Transverse colon (tissue), 4 donors: Measurements from ENCODE around the gene SINHCAF. TPM values are rescaled to one million over a fixed set of nuclear protein-coding genes. Genes with fewer than 3 reads are reported as not detected.

Source experiments
- DNase-seq: peaks from one replicate; pipeline ENCODE4 v3.0.0-alpha.2; 2019
- H3K27ac ChIP-seq, 4 donors: fragments of 200-600 bp; sonication (generic); 2 replicates each; pipeline ENCODE4 v1.5.1; 2016 to 2018; ENCODE audit warnings: inconsistent platforms in 4 of 4
- H3K27me3 ChIP-seq: fragments of 200-600 bp; sonication (generic); 2 replicates; pipeline ENCODE4 v1.5.1; 2017; ENCODE audit warnings: inconsistent platforms
- H3K36me3 ChIP-seq, 4 donors: fragments of 200-600 bp; sonication (generic); 2 replicates each; pipeline ENCODE4 v1.5.1; 2017 to 2019; ENCODE audit warnings: inconsistent platforms in 4 of 4
- H3K4me1 ChIP-seq, 4 donors: fragments of 200-600 bp; sonication (generic); 2 replicates each; pipeline ENCODE4 v1.5.1; 2017 to 2020; ENCODE audit warnings: inconsistent platforms in 4 of 4
- H3K4me3 ChIP-seq, 4 donors: fragments of 200-600 bp; sonication (generic); 1 replicate in 1 of 4; 2 replicates in 3 of 4; pipeline versions ENCODE4 v1.5.1 to v1.6.1; 2017 to 2019; ENCODE audit warnings: inconsistent platforms in 4 of 4
- H3K9me3 ChIP-seq, 2 donors: fragments of 200-600 bp; sonication (generic); 2 replicates each; pipeline ENCODE4 v1.5.1; 2017 to 2019; ENCODE audit warnings: inconsistent platforms in 2 of 2
- EP300 ChIP-seq: sonication (generic); formaldehyde crosslinking; IDR thresholded peaks from one replicate; pipeline ENCODE4 v1.6.1; 2017; ENCODE audit warnings: antibody characterized with exemption, low read depth
- POLR2A ChIP-seq: fragments of 450-650 bp; IDR thresholded peaks from one replicate; pipeline ENCODE4 v1.6.1; 2016; ENCODE audit warnings: antibody characterized with exemption, mild to moderate bottlenecking, moderate library complexity
- POLR2AphosphoS5 ChIP-seq, 3 donors: sonication (generic); formaldehyde crosslinking; IDR thresholded peaks; one replicate each; pipeline ENCODE4 v1.6.1; 2016; ENCODE audit warnings: antibody characterized with exemption in 3 of 3
- WGBS, 2 donors: methylation state at CpG; one replicate each; pipeline ENCODE4 v1.1.5; 2018; ENCODE audit warnings: low coverage in 1 of 2; 5-methylcytosine and 5-hydroxymethylcytosine counted together
- in situ Hi-C, 4 donors: fragments of 200-750 bp; cut with MboI; loops; one replicate each; pipeline versions ENCODE4 v1.15.0 to v1.15.1; 2017; ENCODE audit warnings: low sequenced_read_pairs in 3 of 4, low pct_ligation_motif_present in 1 of 4, low pct_unique_long_range_greater_than_20kb in 1 of 4
- intact Hi-C: fragments of 100-400 bp; cut with DNase I; formaldehyde crosslinking; loops from one replicate; pipeline ENCODE4 v1.15.1; 2023; ENCODE audit warnings: low total_unique reads
- total RNA-seq, 4 donors: library from RNA; depleted of rRNA; stranded (reverse); fragments of >200 nt; gene quantifications; one replicate each; pipeline ENCODE4 v1.1.0, GENCODE V29; 2016
- TF ChIP-seq, protein P1 (sequence below), 5 experiments: fragments of 200-600 bp in 3 of 5; fragments of 450-650 bp in 2 of 5; sonication (generic) in 3 of 5; IDR thresholded peaks; 1 replicate in 2 of 5; 2 replicates in 3 of 5; pipeline ENCODE4 v1.5.1; 2016 to 2017; ENCODE audit warnings: antibody characterized with exemption in 5 of 5, inconsistent platforms in 3 of 5, mild to moderate bottlenecking in 2 of 5, moderate library complexity in 1 of 5

SINHCAF gene
- total RNA-seq, 4 donors from 2014 or later: 16.8 to 135 (median 64.8) TPM

DNA sequence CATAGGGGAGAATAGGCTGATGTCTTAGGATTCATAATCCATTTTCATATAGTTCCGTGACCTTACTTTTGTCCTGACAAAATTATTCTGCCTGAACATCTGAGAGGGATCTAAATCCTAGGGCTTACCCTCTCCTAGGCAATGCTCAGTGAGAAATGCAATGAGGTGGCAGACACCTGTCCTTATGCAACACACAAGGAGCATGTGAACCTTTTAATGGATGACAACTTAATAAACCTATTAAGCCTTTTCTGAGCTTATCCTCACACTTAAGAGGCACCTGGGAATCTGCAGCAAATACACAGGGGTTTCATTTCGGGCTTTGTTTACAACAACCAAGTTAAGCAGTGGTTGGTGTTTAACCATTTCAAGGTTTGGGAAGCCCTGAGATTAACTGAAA lies 24.6 kb downstream of the SINHCAF start:
- TF ChIP-seq, protein P1, sequence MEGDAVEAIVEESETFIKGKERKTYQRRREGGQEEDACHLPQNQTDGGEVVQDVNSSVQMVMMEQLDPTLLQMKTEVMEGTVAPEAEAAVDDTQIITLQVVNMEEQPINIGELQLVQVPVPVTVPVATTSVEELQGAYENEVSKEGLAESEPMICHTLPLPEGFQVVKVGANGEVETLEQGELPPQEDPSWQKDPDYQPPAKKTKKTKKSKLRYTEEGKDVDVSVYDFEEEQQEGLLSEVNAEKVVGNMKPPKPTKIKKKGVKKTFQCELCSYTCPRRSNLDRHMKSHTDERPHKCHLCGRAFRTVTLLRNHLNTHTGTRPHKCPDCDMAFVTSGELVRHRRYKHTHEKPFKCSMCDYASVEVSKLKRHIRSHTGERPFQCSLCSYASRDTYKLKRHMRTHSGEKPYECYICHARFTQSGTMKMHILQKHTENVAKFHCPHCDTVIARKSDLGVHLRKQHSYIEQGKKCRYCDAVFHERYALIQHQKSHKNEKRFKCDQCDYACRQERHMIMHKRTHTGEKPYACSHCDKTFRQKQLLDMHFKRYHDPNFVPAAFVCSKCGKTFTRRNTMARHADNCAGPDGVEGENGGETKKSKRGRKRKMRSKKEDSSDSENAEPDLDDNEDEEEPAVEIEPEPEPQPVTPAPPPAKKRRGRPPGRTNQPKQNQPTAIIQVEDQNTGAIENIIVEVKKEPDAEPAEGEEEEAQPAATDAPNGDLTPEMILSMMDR (IDR thresholded peaks at IDR 0.05): no peak
- TF ChIP-seq POLR2A (no peak), POLR2AphosphoS5 (IDR thresholded peaks at IDR 0.05) (no peak), EP300 (no peak)
- H3K36me3 ChIP-seq: peaks cover 0 to 8% (median 3%) of the 10 kb centered on the region in 4 donors
- WGBS, 2 donors: 90 to 95% methylated on average over 2 of the region's 2 CpGs
- no peak overlapping the region for H3K27ac ChIP-seq
- no peak overlapping the region for H3K4me3 ChIP-seq
- H3K27me3 ChIP-seq: no peaks in the 10 kb centered on the region
- no peaks in the 10 kb centered on the region for H3K9me3 ChIP-seq
- DNase-seq: no peak
- peaks cover 0 to 6% (median 0%) of the 10 kb centered on the region in 4 donors for H3K4me1 ChIP-seq
- in situ Hi-C loops: no loop called here
- intact Hi-C loops: no loop called here

GRCh38 chr12:31300783-31301182 lies 25.2 kb downstream of the SINHCAF start:
- no peaks in the 10 kb centered on the region for H3K27me3 ChIP-seq
- in situ Hi-C loops: no loop called here
- no peak overlapping the region for H3K4me3 ChIP-seq
- 84 to 88% methylated on average over 1 to 3 of the region's 3 CpGs for WGBS, 2 donors
- no peak overlapping the region for H3K27ac ChIP-seq
- no peak for DNase-seq
- intact Hi-C loops: no loop called here
- no peaks in the 10 kb centered on the region for H3K9me3 ChIP-seq
- peaks cover 0 to 12% (median 5%) of the 10 kb centered on the region in 4 donors for H3K36me3 ChIP-seq
- TF ChIP-seq, protein P1 (IDR thresholded peaks at IDR 0.05): no peak
- no peak for TF ChIP-seq POLR2AphosphoS5 (IDR thresholded peaks at IDR 0.05)
- no peak for TF ChIP-seq EP300
- no peak for TF ChIP-seq POLR2A
- H3K4me1 ChIP-seq: peaks cover 0 to 4% (median 0%) of the 10 kb centered on the region in 4 donors

- Histone ChIP-seq H3K9me3 (no peaks in the 10 kb centered on the region), H3K36me3 (peaks cover 0 to 13% (median 5%) of the 10 kb centered on the region in 4 donors), H3K27ac (no peak overlapping the region), H3K4me3 (no peak overlapping the region), H3K4me1 (no peaks in the 10 kb centered on the region), H3K27me3 (no peaks in the 10 kb centered on the region)
- WGBS, 2 donors: 78 to 86% methylated on average over 1 of the region's 1 CpG
- no peak for DNase-seq
- in situ Hi-C loops: no loop called here
- intact Hi-C loops: no loop called here
- TF ChIP-seq EP300: no peak
Observed at GRCh38 chr12:31300341-31300740, 25.6 kb downstream of the SINHCAF start.

- in situ Hi-C loops: no loop called here
- no peaks in the 10 kb centered on the region for H3K4me1 ChIP-seq
- no peak for TF ChIP-seq POLR2A
- TF ChIP-seq, protein P1 (IDR thresholded peaks at IDR 0.05): no peak
- TF ChIP-seq POLR2AphosphoS5 (IDR thresholded peaks at IDR 0.05): no peak
- no peak for TF ChIP-seq EP300
- H3K27ac ChIP-seq: no peak overlapping the region
- peaks cover 0 to 19% (median 7%) of the 10 kb centered on the region in 4 donors for H3K36me3 ChIP-seq
- DNase-seq: no peak
- H3K4me3 ChIP-seq: no peak overlapping the region
- WGBS, 2 donors: 60 to 61% methylated on average over 3 of the region's 3 CpGs
- H3K27me3 ChIP-seq: no peaks in the 10 kb centered on the region
- H3K9me3 ChIP-seq: no peaks in the 10 kb centered on the region
- intact Hi-C loops: no loop called here
Observed at GRCh38 chr12:31298922-31299321, 27.0 kb downstream of the SINHCAF start.

GRCh38 chr12:31298515-31298910 lies 27.4 kb downstream of the SINHCAF start:
- 73 to 74% methylated on average over 2 of the region's 2 CpGs for WGBS, 2 donors
- H3K9me3 ChIP-seq: no peaks in the 10 kb centered on the region
- intact Hi-C loops: no loop called here
- in situ Hi-C loops: no loop called here
- no peak for DNase-seq
- no peaks in the 10 kb centered on the region for H3K4me1 ChIP-seq
- no peak overlapping the region for H3K27ac ChIP-seq
- no peaks in the 10 kb centered on the region for H3K27me3 ChIP-seq
- no peak for TF ChIP-seq EP300
- TF ChIP-seq POLR2AphosphoS5 (IDR thresholded peaks at IDR 0.05): no peak
- TF ChIP-seq, protein P1 (IDR thresholded peaks at IDR 0.05): no peak
- no peak for TF ChIP-seq POLR2A
- no peak overlapping the region for H3K4me3 ChIP-seq
- H3K36me3 ChIP-seq: peaks cover 0 to 23% (median 7%) of the 10 kb centered on the region in 4 donors
